HG03442 (cell line): ENCODE measurements around the gene C11orf52.
"Not testable (repeated sequence)": the region's sequence is repeated elsewhere in the genome, so short reads cannot be mapped to it uniquely, and the experiment has no call there.

Source experiments
- ATAC-seq: cut with Tn5 transposase; IDR thresholded peaks from one replicate; pipeline ENCODE4 v1.9.1; 2021; ENCODE audit warnings: mild to moderate bottlenecking, moderate library complexity; ENCODE audit not compliant: unreplicated experiment

C11orf52 gene

GRCh38 chr11:111912535-111912934, 6.2 kb upstream of the C11orf52 start, which contains the start of gene HSPB2:
TSS of gene HSPB2 (plus strand) at chr11:111912734. CDS start at chr11:111912830, 96 bp downstream.
- ATAC-seq = no peak

GRCh38 chr11:111913031-111913861, 5.5 kb upstream of the C11orf52 start:
- no peak for ATAC-seq

GRCh38 chr11:111913997-111914396, 4.7 kb upstream of the C11orf52 start:
- no peak for ATAC-seq

- ATAC-seq = no peak
Observed at GRCh38 chr11:111916768-111917167, 1.9 kb upstream of the C11orf52 start.

- no peak for ATAC-seq
Observed at GRCh38 chr11:111917312-111917711, 1.4 kb upstream of the C11orf52 start.

- no peak for ATAC-seq
Observed at GRCh38 chr11:111917788-111918187, 925 bp upstream of the C11orf52 start.

- no peak for ATAC-seq
Observed at GRCh38 chr11:111920908-111921307, 2.2 kb downstream of the C11orf52 start.

GRCh38 chr11:111921541-111922230, 3.0 kb downstream of the C11orf52 start:
- ATAC-seq = no peak

- ATAC-seq = no peak
Observed at GRCh38 chr11:111922803-111923202, 4.1 kb downstream of the C11orf52 start.

GRCh38 chr11:111923351-111923788, 4.7 kb downstream of the C11orf52 start:
- ATAC-seq = no peak

- ATAC-seq = no peak
Observed at GRCh38 chr11:111923951-111924350, 5.2 kb downstream of the C11orf52 start.

GRCh38 chr11:111925953-111926352, 7.2 kb downstream of the C11orf52 start:
- ATAC-seq = no peak

- ATAC-seq = peak; percentile 91
Observed at GRCh38 chr11:111926505-111927391, 8.0 kb downstream of the C11orf52 start.

- no peak for ATAC-seq
Observed at GRCh38 chr11:111930472-111930871, 11.8 kb downstream of the C11orf52 start.

GRCh38 chr11:111932611-111932950, 13.9 kb downstream of the C11orf52 start:
- ATAC-seq = no peak

- ATAC-seq = not testable (repeated sequence)
Observed at GRCh38 chr11:111933176-111933575, 14.5 kb downstream of the C11orf52 start.

GRCh38 chr11:111933872-111934271, 15.2 kb downstream of the C11orf52 start:
- no peak for ATAC-seq

- no peak for ATAC-seq
Observed at GRCh38 chr11:111934306-111934705, 15.6 kb downstream of the C11orf52 start.

GRCh38 chr11:111935317-111936039, 16.8 kb downstream of the C11orf52 start:
- no peak for ATAC-seq

- ATAC-seq = no peak
Observed at GRCh38 chr11:111936040-111936540, 17.4 kb downstream of the C11orf52 start.
